ENCODE data around the gene TBC1D14.
"Not testable (repeated sequence)": the region's sequence is repeated elsewhere in the genome, so short reads cannot be mapped to it uniquely, and the experiment has no call there.

TBC1D14 gene

GRCh38 chr4:6890358-6890757 is 19.3 kb upstream of the TBC1D14 start:
- DNase-seq, result no peak

GRCh38 chr4:6890971-6891370 is 18.7 kb upstream of the TBC1D14 start:
- not testable (repeated sequence) for DNase-seq

- peak in 1 of 5 experiments; percentile 53 for DNase-seq
Measured at GRCh38 chr4:6891436-6892170, 18.0 kb upstream of the TBC1D14 start.

GRCh38 chr4:6892190-6892908 is 17.3 kb upstream of the TBC1D14 start:
- DNase-seq, result peak in 2 of 5 experiments; percentile 37 to 67

GRCh38 chr4:6892909-6893202 is 16.8 kb upstream of the TBC1D14 start:
- DNase-seq, result no peak

GRCh38 chr4:6893449-6894085 is 16.1 kb upstream of the TBC1D14 start:
- DNase-seq, result peak in 1 of 5 experiments; percentile 57

- no peak for DNase-seq
Measured at GRCh38 chr4:6894086-6894478, 15.5 kb upstream of the TBC1D14 start.

- DNase-seq, result no peak
Measured at GRCh38 chr4:6894528-6895498, 14.8 kb upstream of the TBC1D14 start.

GRCh38 chr4:6896035-6896434 is 13.6 kb upstream of the TBC1D14 start:
- DNase-seq, result no peak

- DNase-seq, result peak in 1 of 5 experiments; percentile 63
Measured at GRCh38 chr4:6898763-6899162, 10.9 kb upstream of the TBC1D14 start.

- DNase-seq, result no peak
Measured at GRCh38 chr4:6900181-6900812, 9.3 kb upstream of the TBC1D14 start.

GRCh38 chr4:6900956-6901355 is 8.7 kb upstream of the TBC1D14 start:
- no peak for DNase-seq

GRCh38 chr4:6901669-6902317 is 7.8 kb upstream of the TBC1D14 start:
- DNase-seq, result no peak

- DNase-seq, result no peak
Measured at GRCh38 chr4:6902318-6903042, 7.1 kb upstream of the TBC1D14 start.

- DNase-seq, result no peak
Measured at GRCh38 chr4:6905516-6906445, 3.8 kb upstream of the TBC1D14 start.

- DNase-seq, result not testable (repeated sequence)
Measured at GRCh38 chr4:6906486-6906885, 3.1 kb upstream of the TBC1D14 start.

- DNase-seq, result no peak
Measured at GRCh38 chr4:6907658-6908191, 1.9 kb upstream of the TBC1D14 start.

GRCh38 chr4:6908432-6909112 is 1.1 kb upstream of the TBC1D14 start:
- no peak for DNase-seq

GRCh38 chr4:6909970-6910339 is 329 bp downstream of the TBC1D14 start:
- peak in 2 of 5 experiments; percentile 39 to 55 for DNase-seq

Measured in T-helper 2 cell (primary cell).